DMS 273 treated with DMSO at 0.1 percent for 48 hours (cell line): ENCODE measurements around the gene LCN2.
"Not testable (repeated sequence)": the region's sequence is repeated elsewhere in the genome, so short reads cannot be mapped to it uniquely, and the experiment has no call there.

ENCODE experiments used
- DNase-seq: peaks from one replicate; lab custom pipeline; 2025; lab: John Stamatoyannopoulos, UW

LCN2 gene

GRCh38 chr9:128128836-128129590, 20.2 kb upstream of the LCN2 start:
- no peak for DNase-seq

DNA sequence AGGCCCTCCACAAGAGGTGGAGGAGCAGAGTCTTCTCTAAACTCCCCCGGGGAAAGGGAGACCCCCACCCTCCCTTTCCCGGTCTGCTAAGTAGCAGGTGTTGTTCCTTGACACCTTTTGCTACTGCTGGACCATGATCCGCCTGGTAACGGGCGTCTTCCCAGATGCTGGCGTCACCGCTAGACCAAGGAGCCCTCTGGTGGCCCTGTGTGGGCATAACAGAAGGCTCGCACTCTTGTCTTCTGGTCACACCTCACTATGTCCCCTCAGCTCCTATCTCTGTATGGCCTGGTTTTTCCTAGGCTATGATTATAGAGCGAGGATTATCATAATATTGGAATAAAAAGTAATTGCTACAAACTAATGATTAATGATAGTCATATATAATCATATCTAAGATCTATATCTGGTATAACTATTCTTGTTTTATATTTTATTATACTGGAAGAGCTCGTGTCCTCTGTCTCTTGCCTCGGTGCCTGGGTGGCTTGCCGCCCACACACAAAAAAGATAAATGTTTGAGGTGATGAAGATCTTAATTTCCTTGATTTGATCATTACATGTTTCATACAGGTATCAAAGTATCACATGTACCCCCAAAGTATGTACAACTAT, 19.2 kb upstream of the LCN2 start:
- not testable (repeated sequence) for DNase-seq

- DNase-seq, result not testable (repeated sequence)
Measured at GRCh38 chr9:128130651-128131050, 18.6 kb upstream of the LCN2 start.

- not testable (repeated sequence) for DNase-seq
Measured at GRCh38 chr9:128131346-128131745, 17.9 kb upstream of the LCN2 start.

- peak; percentile 68 for DNase-seq
Measured at GRCh38 chr9:128132139-128132538, 17.1 kb upstream of the LCN2 start.

GRCh38 chr9:128135561-128135960, 13.7 kb upstream of the LCN2 start:
- not testable (repeated sequence) for DNase-seq

DNA sequence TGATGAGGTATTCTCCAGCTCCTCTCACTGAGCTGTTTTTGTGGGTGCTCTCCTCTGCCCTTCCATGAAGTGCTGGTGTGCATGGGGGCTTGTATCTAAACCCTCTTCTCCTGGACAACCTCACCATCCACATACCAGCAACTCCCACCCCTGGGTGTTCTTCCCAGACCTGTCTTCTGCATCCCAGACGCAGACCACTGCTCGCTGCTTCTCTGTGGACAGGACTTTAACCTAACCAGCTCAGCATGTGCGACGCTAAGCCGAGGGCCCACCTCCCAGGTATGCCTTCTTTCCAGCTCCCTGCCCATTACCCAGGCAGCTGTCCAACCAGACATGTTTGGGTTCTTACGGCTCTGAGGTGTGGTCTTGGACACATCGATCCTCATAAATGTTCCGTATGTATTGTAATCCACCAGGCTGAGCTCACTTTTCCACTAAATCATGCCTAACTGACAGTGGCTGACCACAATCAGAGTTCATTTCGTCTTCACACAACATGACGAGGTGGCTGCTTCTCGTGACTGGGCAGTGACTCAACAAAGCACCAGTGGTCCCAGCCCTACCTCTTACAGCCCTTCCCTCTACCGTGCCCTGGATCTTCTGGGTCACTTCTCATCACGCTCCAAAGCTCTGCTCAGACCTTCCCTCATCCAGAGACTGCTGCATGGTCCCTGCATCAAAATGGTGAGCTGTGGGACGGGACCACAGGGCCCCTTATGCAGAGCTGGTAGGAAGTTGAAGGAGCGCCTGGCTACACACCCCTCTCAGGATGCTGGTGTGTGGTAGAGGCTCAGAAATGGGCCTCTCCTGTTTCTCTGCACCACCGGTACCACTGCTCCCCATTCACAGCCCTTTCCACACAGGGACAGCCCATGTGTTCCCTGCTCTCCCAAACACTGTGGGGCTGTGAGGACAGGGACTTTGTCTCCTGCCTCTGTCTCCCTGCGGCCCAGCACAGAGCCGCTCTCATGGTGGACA, 12.1 kb upstream of the LCN2 start:
- no peak for DNase-seq

GRCh38 chr9:128138001-128138400, 11.3 kb upstream of the LCN2 start:
- DNase-seq, result no peak

GRCh38 chr9:128139621-128140020, 9.6 kb upstream of the LCN2 start:
- no peak for DNase-seq

- DNase-seq, result no peak
Measured at GRCh38 chr9:128141604-128142003, 7.6 kb upstream of the LCN2 start.

DNA sequence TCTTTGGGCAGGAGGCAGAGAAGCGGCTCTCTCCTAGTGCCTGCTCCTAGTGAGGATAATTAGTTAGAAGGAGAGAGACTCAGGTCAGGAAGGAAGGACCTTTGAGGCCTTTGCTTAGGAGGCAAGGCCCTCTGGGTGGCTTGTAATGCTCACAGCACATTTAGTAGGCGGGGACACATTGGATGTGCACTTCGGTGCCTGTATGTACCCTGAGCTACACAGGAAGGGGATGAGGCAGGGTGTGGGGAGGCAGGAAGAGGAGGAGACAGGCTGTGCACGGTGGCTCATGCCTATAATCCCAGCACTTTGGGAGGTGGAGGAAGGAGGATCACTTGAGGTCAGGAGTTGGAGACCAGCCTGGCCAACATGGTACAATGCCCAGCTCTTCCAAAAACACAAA, 7.2 kb upstream of the LCN2 start:
- DNase-seq, result no peak

DNA sequence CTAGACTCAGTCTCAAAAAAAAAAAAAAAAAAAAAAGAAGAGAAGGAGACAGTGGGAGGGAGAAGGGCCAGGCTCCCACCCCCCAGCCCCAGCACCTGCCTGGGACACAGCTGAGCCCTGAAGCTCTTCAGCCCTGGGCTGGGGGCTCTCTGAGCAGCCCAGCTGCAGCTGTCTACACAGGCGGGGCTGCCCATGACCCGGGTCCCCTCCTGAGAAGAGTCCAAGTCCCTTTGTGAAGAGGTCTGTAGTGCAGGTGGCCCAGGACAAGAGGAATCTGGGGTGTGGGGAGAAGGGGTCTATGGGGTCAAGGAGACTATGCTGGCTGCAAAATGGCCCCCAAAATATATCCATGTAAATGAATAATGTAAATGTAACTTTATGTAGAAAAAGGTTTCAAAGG, 6.7 kb upstream of the LCN2 start:
- no peak for DNase-seq

DNA sequence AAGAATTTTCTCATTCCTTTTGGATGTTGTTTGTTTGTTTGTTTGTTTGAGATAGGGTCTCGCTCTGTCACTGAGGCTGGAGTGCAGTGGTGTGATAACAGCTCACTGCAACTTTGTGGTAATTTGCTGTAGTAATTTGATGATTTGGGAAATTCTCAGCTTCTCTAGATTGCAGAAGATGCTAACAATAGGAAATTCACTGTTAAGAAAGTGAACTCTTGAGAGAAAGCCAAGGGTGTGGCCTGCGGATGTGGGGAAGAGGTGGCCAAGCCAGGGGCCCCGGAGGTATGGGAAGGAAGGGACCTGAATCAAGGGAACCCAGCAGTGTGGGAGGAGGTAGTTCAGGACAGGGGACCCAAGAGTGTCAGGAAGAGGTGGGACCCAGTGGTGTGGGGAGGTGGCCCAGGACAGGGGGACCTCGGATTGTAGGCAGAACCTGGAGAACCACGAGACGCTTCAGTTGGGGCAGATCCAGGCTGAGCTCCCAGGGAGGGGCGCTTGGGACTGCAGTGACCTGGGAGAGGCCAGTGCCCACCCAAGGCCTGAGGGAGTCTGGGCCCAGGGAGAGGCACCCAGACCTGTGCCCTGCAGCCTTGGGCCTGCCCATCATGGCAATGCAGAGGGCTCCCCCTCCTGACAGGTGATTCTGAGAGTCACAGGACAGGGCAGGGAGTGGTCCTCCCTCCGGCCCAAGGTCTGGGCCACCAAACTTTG, 5.6 kb upstream of the LCN2 start:
- DNase-seq, result no peak

DNA sequence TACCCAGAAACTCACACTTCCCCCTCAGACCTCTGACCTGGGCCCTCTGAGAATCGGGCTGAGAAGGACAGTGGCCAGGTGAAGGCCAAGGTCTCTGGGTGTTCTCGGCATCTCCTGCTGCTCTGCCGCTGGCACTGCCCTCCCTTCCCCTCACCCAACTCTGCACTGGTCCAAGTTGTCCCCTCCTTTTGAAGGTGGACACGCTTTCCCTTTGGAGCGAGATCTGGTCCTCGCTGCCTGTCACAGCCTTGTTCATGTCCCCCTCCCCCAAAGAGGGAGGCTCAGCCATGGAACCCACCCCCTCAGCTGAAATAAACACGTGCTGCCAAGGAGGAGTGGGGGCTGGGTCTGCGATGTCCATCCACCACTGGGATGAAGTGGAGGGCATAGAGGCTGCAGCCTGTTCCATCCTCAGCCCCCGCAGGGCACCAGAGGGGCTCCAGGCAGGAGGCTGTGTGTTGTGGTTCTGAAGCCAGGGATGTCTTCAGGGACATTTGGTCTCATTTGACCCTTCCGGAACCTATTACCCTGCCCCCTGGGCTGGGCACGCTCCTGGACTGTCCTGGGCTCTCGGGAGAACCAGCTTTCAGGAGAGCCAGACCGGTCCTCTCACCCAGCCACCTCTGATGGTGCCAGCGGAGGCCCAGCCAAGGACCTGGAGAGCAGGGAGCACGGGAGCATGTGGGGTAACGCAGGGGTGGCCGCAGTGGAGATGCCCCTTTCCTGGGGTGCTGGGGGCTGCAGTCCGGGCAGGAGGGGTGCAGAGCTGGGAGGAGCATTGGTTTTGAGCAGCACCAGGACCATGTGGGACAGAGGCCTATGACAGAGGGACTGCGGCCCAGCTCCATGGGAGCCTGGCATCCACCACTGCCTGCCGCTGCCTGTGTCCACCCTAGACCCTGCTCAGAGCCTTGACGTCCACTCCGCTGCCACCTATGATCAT, 4.7 kb upstream of the LCN2 start:
- DNase-seq, result no peak

- no peak for DNase-seq
Measured at GRCh38 chr9:128145536-128145935, 3.7 kb upstream of the LCN2 start.

- no peak for DNase-seq
Measured at GRCh38 chr9:128145951-128146351, 3.3 kb upstream of the LCN2 start.

DNA sequence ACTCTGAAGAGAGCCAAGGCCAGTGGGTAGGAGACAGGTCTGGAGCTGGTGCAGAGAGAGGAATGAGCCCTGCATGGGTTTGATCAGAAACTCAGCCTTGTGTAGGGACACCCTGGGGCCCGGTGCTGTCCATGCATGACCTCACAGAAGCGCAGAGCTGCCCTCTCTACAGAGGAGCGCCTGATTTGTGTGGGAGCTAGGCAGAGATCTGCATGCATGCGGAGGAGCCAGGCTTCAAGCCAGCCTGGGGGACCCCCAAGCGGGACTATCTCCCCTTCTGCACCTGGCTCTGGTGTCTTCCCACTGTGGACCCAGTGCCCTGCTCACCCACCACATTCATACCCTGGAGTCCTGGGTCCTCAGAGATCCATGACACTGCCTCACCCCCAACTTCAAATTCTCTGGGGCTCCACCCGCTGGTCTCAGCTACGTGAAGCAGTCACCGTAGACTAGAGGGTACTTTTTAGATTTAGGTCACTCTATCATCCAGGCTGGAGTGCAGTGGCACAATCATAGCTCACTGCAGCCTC, 2.6 kb upstream of the LCN2 start:
- DNase-seq, result no peak

DNA sequence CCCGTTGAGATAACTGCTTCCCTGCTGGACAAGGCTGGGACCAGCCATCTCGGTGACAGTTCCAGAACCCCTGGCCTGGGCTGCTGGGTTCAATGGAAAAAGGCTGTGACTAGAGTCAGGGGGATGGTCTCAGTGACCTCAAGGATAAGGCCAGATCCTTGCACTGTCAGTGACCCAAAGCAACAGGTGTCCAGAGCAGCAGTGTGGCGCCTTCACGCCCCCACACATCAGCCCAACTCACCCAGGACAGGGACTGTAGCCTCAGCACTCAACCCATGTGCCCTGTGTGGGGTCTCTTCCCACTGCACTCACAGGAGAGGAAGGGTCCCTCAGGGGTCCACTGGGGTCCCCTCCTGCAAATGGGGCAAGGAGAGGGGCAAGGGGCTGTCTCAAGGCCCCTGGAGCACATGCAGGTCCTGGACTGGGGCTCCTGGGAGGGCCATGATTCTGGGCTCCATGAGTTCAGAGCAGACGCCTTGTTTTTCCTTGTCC, 698 bp upstream of the LCN2 start:
- no peak for DNase-seq

DNA sequence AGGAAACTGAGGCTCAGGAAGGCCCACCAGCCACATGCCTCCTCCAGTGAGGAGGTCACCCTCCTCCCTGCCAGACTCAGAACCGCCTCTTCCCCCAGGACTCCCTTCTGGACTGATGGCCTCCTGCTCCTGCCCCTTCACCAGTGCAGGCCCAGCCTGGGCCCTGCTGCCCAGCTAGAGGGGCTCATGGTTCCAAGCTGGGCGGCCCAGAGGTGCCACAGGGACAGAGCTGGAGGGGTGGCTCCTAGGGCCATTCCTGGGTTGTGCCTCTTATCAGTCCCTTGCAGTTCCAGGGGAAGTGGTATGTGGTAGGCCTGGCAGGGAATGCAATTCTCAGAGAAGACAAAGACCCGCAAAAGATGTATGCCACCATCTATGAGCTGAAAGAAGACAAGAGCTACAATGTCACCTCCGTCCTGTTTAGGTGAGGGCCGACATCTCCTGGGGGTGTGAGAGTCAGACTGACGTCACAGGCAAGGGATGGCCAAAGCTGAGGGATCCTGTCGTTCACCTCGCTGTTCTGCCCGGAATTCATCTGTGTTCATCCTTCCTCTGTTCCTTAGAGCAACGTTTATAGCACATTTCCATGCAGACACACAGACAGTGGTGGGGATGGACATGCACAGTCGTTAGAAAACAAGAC, 819 bp downstream of the LCN2 start:
- DNase-seq, result no peak
